Left lung (tissue), 10 donors: ENCODE measurements around the gene CHAC2. TPM values are rescaled to one million over a fixed set of nuclear protein-coding genes. Genes with fewer than 3 reads are reported as not detected.

ENCODE experiments used
- ATAC-seq: fragments of 200-7000 bp; cut with Tn5 transposase; one replicate; pipeline ENCODE4 v1.9.1; 2020; ENCODE audit warnings: moderate library complexity
- DNase-seq, 4 donors: peaks; one replicate each; pipeline ENCODE4 v3.0.0-alpha.2; 2013 to 2020
- H3K27ac ChIP-seq, 2 donors: fragments of 200-600 bp; sonication (generic) in 1 of 2; one replicate each; pipeline versions ENCODE4 v1.5.0 to v1.8.0; 2020 to 2021
- H3K27me3 ChIP-seq, 2 donors: fragments of 200-600 bp; sonication (generic) in 1 of 2; one replicate each; pipeline versions ENCODE4 v1.5.0 to v1.8.0; 2020 to 2021
- H3K36me3 ChIP-seq, 2 donors: fragments of 200-600 bp; sonication (generic) in 1 of 2; one replicate each; pipeline versions ENCODE4 v1.5.0 to v1.8.0; 2020 to 2021
- H3K4me1 ChIP-seq, 2 donors: fragments of 200-600 bp; one replicate each; pipeline ENCODE4 v1.8.0; 2021
- H3K4me3 ChIP-seq, 2 donors: fragments of 200-600 bp; sonication (generic) in 1 of 2; one replicate each; pipeline versions ENCODE4 v1.5.0 to v1.8.0; 2020 to 2021; ENCODE audit warnings: mild to moderate bottlenecking in 1 of 2
- H3K9me3 ChIP-seq, 2 donors: fragments of 200-600 bp; sonication (generic) in 1 of 2; one replicate each; pipeline versions ENCODE4 v1.5.0 to v1.8.0; 2020 to 2021
- CTCF ChIP-seq, 2 donors: fragments of 200-600 bp; sonication (generic) in 1 of 2; IDR thresholded peaks; one replicate each; pipeline versions ENCODE4 v1.5.0 to v1.8.0; 2021; ENCODE audit warnings: antibody characterized with exemption in 2 of 2
- intact Hi-C, 2 donors: fragments of 100-400 bp; cut with DNase I; formaldehyde crosslinking; loops; one replicate each; pipeline versions ENCODE4 v1.11.2 to v1.14.2; 2022
- polyA plus RNA-seq, 6 donors: library from polyadenylated mRNA; unstranded; fragments of 120-200 nt; gene quantifications; one replicate each; pipeline ENCODE4 v1.2.1, GENCODE V29; 2013; ENCODE audit not compliant: insufficient read length in 6 of 6
- total RNA-seq, 2 donors: library from RNA; stranded (reverse); fragmentation: NEBNext Ultra II Directional; extraction: Animal tissue kit (Norgen Biotek cat#: 25700); gene quantifications; one replicate each; pipeline ENCODE4 v1.2.1, GENCODE V29; 2021
- donor health status: DM: no; HTN: yes; CAD: no.
- donor health status: DM: no; HTN: no; CAD: no.

CHAC2 gene
- total and polyA plus RNA-seq, 8 donors: 1.6 to 9.6 (median 2.4) TPM

DNA sequence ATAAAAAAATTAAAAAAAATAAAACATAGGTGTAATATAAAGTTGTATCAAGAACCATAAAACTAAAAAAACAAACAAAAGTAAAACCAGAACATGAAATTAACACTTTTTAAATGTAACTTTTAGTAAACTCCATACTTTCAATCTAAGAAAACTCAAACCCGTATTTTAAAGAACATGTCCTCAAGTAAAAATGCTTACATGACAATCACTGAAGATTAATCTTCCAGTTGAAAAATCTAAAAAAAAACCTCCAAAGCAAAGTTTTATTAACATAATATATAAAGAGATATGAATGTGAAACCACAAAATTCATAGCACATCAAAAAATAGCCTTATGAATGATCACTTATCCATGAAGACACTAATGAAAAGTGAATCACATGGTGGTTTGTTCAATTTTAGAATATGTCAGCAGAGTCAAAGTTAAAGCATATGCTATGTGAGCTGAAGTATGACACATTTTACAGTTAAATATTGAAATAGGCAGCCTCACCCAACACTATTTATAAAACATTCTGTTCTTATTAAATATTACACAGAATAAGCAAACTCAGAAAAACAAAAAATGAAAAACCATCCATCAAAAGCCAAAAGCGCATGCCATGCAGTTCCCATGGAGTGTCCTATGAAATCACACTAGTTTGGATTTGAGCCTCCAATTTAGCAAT, 23.1 kb upstream of the CHAC2 start:
- no peaks in the 10 kb centered on the region for H3K4me1 ChIP-seq
- no peak for ATAC-seq
- intact Hi-C loops: no loop called here

DNA sequence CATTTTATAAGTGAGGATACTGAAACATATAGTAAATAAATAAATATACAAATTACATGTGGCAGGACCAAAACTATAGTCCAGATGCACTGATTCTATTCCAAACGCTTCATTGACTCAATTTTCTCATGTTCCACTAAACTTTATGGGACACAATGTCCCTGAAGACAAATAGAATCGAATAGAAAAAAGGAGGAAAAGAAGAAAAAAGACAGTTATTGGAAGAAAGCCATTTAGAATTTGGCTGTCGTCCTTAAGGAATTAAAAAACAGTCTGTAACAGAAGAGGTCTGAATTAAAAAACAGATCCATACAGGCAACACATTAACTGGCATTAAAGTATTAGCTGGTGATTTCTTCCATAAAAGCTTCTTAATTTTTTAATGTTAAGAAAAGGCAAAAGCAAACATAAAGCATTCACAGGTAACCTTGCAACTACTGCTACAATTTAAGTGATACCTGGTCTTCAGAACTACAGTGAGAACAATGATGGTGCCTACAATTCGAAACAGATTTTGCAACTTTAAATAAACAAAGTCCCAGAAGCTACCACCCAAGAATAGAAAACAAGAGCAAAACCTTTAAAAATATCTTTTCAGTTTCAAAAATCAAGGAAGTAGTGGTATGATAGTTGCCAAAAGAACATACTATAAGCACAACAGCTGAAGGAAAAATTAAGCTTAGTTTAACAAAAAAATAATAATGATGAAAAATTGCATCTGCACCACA, 17.4 kb upstream of the CHAC2 start:
- peaks cover 0 to 25% of the 10 kb centered on the region in 2 donors for H3K36me3 ChIP-seq
- no peak overlapping the region for H3K4me3 ChIP-seq
- no peak overlapping the region for H3K27ac ChIP-seq
- TF ChIP-seq CTCF (IDR thresholded peaks at IDR 0.05): no peak
- ATAC-seq (no peak), DNase-seq (no peak)
- no peaks in the 10 kb centered on the region for H3K9me3 ChIP-seq
- intact Hi-C loops: no loop called here
- no peaks in the 10 kb centered on the region for H3K27me3 ChIP-seq
- peaks cover 0 to 4% of the 10 kb centered on the region in 2 donors for H3K4me1 ChIP-seq

More for the DNA sequence above, 23.1 kb upstream of the CHAC2 start:
- no peak for DNase-seq
- TF ChIP-seq CTCF (IDR thresholded peaks at IDR 0.05): no peak
- Histone ChIP-seq H3K9me3 (no peaks in the 10 kb centered on the region), H3K27me3 (no peaks in the 10 kb centered on the region), H3K36me3 (peaks cover 0 to 16% of the 10 kb centered on the region in 2 donors), H3K27ac (no peak overlapping the region), H3K4me3 (no peak overlapping the region)

DNA sequence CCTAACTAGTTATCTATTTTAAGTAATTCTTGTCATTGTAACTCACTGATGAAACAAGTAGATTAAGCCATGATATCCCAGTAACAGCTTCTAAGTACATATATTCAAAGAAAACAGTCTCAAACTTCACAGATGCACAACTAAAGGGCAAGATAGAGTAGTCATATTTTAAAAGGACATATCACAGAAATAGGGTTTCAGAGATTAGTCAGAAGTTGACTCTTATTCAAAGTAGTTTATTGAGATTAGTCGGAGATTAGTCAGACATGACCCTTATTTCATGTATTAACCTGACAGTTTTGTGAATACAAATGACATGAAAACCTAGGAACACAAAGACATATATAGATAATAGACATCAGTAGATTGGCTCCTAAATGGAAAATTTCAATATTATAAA, 15.9 kb upstream of the CHAC2 start:
- Histone ChIP-seq H3K27me3 (no peaks in the 10 kb centered on the region), H3K27ac (no peak overlapping the region), H3K36me3 (peaks cover 0 to 33% of the 10 kb centered on the region in 2 donors), H3K4me1 (peaks cover 0 to 4% of the 10 kb centered on the region in 2 donors), H3K4me3 (no peak overlapping the region), H3K9me3 (no peaks in the 10 kb centered on the region)
- intact Hi-C loops: no loop called here
- DNase-seq (no peak), ATAC-seq (no peak)
- TF ChIP-seq CTCF (IDR thresholded peaks at IDR 0.05): no peak

- Histone ChIP-seq H3K27me3 (no peaks in the 10 kb centered on the region), H3K9me3 (no peaks in the 10 kb centered on the region), H3K27ac (no peak overlapping the region), H3K36me3 (peaks cover 0 to 35% of the 10 kb centered on the region in 2 donors), H3K4me1 (peaks cover 0 to 4% of the 10 kb centered on the region in 2 donors), H3K4me3 (no peak overlapping the region)
- intact Hi-C loops: no loop called here
- no peak for DNase-seq
- no peak for TF ChIP-seq CTCF (IDR thresholded peaks at IDR 0.05)
- no peak for ATAC-seq
These were observed 15.2 kb upstream of the CHAC2 start for GRCh38 chr2:53752385-53752784.

GRCh38 chr2:53753041-53753440, 14.6 kb upstream of the CHAC2 start:
- Histone ChIP-seq H3K36me3 (peaks cover 0 to 35% of the 10 kb centered on the region in 2 donors), H3K4me3 (no peak overlapping the region), H3K27me3 (no peaks in the 10 kb centered on the region), H3K27ac (no peak overlapping the region), H3K4me1 (peaks cover 0 to 4% of the 10 kb centered on the region in 2 donors), H3K9me3 (no peaks in the 10 kb centered on the region)
- DNase-seq: no peak
- TF ChIP-seq CTCF (IDR thresholded peaks at IDR 0.05): no peak
- ATAC-seq: no peak
- intact Hi-C loops: no loop called here
